ENCODE results near the gene DAZAP2. TPM values are rescaled to one million over a fixed set of nuclear protein-coding genes. Genes with fewer than 3 reads are reported as not detected.

Gene DAZAP2
- total and polyA plus RNA-seq, 4 donors: 66.0 to 218 (median 135) TPM

DNA sequence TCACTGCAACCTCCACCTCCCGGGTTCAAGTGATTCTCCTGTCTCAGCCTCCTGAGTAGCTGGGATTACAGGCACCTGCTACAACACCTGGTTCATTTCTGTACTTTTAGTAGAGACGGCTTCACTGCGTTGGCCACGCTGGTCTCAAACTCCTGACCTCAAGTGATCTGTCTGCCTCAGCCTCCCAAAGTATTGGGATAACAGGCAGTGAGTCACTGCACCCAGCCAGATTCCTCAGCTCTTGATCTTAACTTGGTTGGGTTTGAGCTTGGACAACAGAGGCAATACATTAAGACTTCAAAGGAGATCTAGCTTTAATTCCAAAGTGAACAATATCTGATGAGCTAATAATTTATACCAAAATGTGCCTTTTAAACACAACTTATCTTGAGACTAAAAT lies 5.6 kb downstream of the DAZAP2 start:
- Histone ChIP-seq H3K9me3 (ENCODE audit: control insufficient read depth in 4 of 4, low read length in 3 of 4) (no peaks in the 10 kb centered on the region), H3K4me1 (ENCODE audit: control insufficient read depth in 4 of 4, insufficient read depth in 4 of 4, low read length in 3 of 4) (peaks cover 0 to 21% (median 15%) of the 10 kb centered on the region in 4 donors), H3K27me3 (ENCODE audit: control insufficient read depth in 4 of 4, insufficient read depth in 4 of 4, low read length in 3 of 4) (no peaks in the 10 kb centered on the region), H3K9ac (ENCODE audit: low read depth in 1 of 2, low read length in 2 of 2) (no peak overlapping the region), H3K4me3 (ENCODE audit: low read depth in 1 of 3, low read length in 3 of 3) (no peak overlapping the region), H3K36me3 (ENCODE audit: control insufficient read depth in 4 of 4, insufficient read depth in 3 of 4, low read depth in 1 of 4, low read length in 3 of 4) (peaks cover 7 to 32% (median 27%) of the 10 kb centered on the region in 4 donors), H3K27ac (ENCODE audit: low read depth in 1 of 2, low read length in 2 of 2) (no peak overlapping the region)
- WGBS: 97% methylated on average over 4 of the region's 4 CpGs
- DNase-seq (ENCODE audit: low spot score): no peak
- TF ChIP-seq, protein P1, sequence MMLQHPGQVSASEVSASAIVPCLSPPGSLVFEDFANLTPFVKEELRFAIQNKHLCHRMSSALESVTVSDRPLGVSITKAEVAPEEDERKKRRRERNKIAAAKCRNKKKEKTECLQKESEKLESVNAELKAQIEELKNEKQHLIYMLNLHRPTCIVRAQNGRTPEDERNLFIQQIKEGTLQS (IDR thresholded peaks at IDR 0.05): no peak

DNA sequence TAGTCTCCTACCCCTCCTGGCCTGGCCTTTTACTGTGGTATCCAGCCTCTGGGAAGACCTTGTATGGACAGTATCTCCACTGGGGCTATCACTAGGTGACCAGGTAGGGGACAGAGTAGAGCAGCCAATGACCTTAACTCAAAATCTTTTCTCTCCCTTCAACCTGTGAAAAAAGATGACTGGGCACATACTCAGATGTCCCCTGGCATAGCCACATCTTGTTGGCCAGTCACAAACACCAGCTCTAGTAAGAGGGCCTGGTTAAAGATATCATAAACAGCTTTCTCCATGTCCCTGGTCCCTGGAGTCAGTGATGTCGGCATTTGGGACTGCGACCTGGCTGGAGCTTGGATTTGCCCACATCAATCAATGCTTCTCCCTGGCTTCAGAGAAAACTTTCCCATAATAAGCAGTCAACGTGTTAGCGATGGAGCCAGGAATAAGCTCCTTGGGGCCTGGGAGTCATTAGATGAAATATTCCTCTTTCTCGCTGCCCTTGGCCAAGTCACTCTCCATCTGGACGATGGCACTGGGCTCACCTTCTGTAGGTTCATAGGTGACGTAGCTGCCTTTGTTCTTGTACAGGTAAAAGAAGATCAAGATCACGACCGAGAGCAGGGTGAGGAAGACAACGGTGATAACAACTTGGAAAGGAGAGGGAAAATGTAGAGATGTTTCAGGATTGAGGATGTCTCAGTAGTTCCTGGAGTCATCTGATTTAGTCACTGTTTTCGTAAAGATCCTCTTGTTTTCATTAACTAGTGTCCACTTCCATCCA lies 7.0 kb downstream of the DAZAP2 start:
- no peak for DNase-seq (ENCODE audit: low spot score)
- WGBS: 91% methylated on average over 11 of the region's 11 CpGs
- H3K4me1 ChIP-seq (ENCODE audit: control insufficient read depth in 4 of 4, insufficient read depth in 4 of 4, low read length in 3 of 4): peaks cover 0 to 10% (median 6%) of the 10 kb centered on the region in 4 donors
- H3K27ac ChIP-seq (ENCODE audit: low read depth in 1 of 2, low read length in 2 of 2): peak overlapping the region in 1 of 2 donors; percentile 48
- H3K9ac ChIP-seq (ENCODE audit: low read depth in 1 of 2, low read length in 2 of 2): no peak overlapping the region
- H3K9me3 ChIP-seq (ENCODE audit: control insufficient read depth in 4 of 4, low read length in 3 of 4): no peaks in the 10 kb centered on the region
- peaks cover 7 to 30% (median 24%) of the 10 kb centered on the region in 4 donors for H3K36me3 ChIP-seq (ENCODE audit: control insufficient read depth in 4 of 4, insufficient read depth in 3 of 4, low read depth in 1 of 4, low read length in 3 of 4)
- no peak overlapping the region for H3K4me3 ChIP-seq (ENCODE audit: low read depth in 1 of 3, low read length in 3 of 3)
- H3K27me3 ChIP-seq (ENCODE audit: control insufficient read depth in 4 of 4, insufficient read depth in 4 of 4, low read length in 3 of 4): no peaks in the 10 kb centered on the region
- TF ChIP-seq FOXA2 (IDR thresholded peaks at IDR 0.05) (no peak), EGR1 (IDR thresholded peaks at IDR 0.05; ENCODE audit: low read depth in 2 of 2) (no peak), SP1 (IDR thresholded peaks at IDR 0.05) (no peak)

DNA sequence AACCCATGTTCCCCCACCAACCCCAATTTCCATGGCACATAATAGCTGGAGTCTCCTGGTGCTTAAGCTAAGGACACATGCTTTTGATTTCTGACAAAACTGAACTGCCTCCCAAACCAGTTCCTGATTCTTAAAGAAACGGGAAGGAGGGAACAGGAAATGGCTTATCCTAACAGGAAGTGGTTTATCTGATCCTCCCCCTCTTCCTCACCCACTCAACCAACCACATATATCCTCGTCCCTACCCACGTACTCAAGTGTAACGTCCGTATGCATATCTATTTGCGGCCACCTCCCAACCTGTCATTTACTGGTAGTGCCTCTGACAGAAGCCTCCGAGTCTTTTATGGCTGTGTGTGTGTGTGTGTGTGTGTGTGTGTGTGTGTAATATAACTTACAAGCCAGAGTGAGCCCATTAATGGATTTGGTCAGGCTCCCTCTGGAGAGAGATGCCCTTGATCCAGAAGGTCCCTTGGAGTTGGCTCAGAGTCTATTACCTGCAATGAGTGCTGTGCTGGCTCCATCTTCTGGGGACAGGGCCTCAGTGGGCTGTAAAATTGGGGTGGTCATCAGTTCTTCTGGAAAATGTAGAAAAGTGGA lies 7.7 kb downstream of the DAZAP2 start:
- Histone ChIP-seq H3K27me3 (ENCODE audit: control insufficient read depth in 4 of 4, insufficient read depth in 4 of 4, low read length in 3 of 4) (no peaks in the 10 kb centered on the region), H3K27ac (ENCODE audit: low read depth in 1 of 2, low read length in 2 of 2) (peak overlapping the region in 1 of 2 donors; percentile 48), H3K9me3 (ENCODE audit: control insufficient read depth in 4 of 4, low read length in 3 of 4) (no peaks in the 10 kb centered on the region), H3K4me3 (ENCODE audit: low read depth in 1 of 3, low read length in 3 of 3) (no peak overlapping the region), H3K9ac (ENCODE audit: low read depth in 1 of 2, low read length in 2 of 2) (no peak overlapping the region), H3K36me3 (ENCODE audit: control insufficient read depth in 4 of 4, insufficient read depth in 3 of 4, low read depth in 1 of 4, low read length in 3 of 4) (peaks cover 4 to 23% (median 18%) of the 10 kb centered on the region in 4 donors), H3K4me1 (ENCODE audit: control insufficient read depth in 4 of 4, insufficient read depth in 4 of 4, low read length in 3 of 4) (peaks cover 0 to 7% (median 2%) of the 10 kb centered on the region in 4 donors)
- TF ChIP-seq RAD21 (IDR thresholded peaks at IDR 0.05): peak; percentile 53 to 63
- TF ChIP-seq GABPA (IDR thresholded peaks at IDR 0.05 in 1 of 2, conservative IDR thresholded peaks at IDR 0.05 in 1 of 2): peak; percentile 43 to 59
- TF ChIP-seq, protein P2, sequence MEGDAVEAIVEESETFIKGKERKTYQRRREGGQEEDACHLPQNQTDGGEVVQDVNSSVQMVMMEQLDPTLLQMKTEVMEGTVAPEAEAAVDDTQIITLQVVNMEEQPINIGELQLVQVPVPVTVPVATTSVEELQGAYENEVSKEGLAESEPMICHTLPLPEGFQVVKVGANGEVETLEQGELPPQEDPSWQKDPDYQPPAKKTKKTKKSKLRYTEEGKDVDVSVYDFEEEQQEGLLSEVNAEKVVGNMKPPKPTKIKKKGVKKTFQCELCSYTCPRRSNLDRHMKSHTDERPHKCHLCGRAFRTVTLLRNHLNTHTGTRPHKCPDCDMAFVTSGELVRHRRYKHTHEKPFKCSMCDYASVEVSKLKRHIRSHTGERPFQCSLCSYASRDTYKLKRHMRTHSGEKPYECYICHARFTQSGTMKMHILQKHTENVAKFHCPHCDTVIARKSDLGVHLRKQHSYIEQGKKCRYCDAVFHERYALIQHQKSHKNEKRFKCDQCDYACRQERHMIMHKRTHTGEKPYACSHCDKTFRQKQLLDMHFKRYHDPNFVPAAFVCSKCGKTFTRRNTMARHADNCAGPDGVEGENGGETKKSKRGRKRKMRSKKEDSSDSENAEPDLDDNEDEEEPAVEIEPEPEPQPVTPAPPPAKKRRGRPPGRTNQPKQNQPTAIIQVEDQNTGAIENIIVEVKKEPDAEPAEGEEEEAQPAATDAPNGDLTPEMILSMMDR (IDR thresholded peaks at IDR 0.05; ENCODE audit: low read depth, low read length, missing input control): peak; percentile 10
- peak; percentile 39 for TF ChIP-seq NR2F2 (IDR thresholded peaks at IDR 0.05)
- TF ChIP-seq HNF4A (conservative IDR thresholded peaks at IDR 0.05): no peak
- TF ChIP-seq RXRA (IDR thresholded peaks at IDR 0.05): peak in 1 of 2 donors; percentile 18
- TF ChIP-seq JUND (IDR thresholded peaks at IDR 0.05): no peak
- peak; percentile 27 for TF ChIP-seq YY1 (IDR thresholded peaks at IDR 0.05)
- TF ChIP-seq, protein P3, sequence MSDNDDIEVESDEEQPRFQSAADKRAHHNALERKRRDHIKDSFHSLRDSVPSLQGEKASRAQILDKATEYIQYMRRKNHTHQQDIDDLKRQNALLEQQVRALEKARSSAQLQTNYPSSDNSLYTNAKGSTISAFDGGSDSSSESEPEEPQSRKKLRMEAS (IDR thresholded peaks at IDR 0.05): peak; percentile 52
- no peak for TF ChIP-seq HNF4G (IDR thresholded peaks at IDR 0.05)
- no peak for DNase-seq (ENCODE audit: low spot score)
- WGBS: 55% methylated on average over 7 of the region's 7 CpGs
